Measurements from ENCODE around the gene ZMYND19.
A peak's percentile ranks its signal among the peaks of the same experiment; 100 is the strongest.

- peak; percentile 28 for TF ChIP-seq CTCF (conservative IDR thresholded peaks at IDR 0.05; ENCODE audit: low read length)
- no peak for TF ChIP-seq EZH2phosphoT487 (IDR thresholded peaks at IDR 0.05; ENCODE audit: borderline replicate concordance)
Measured at GRCh38 chr9:137551264-137552021, 38.9 kb downstream of the ZMYND19 start, which contains the start of gene MRPL41.

Measured in Loucy (cell line).